NCI-H2029 (cell line): ENCODE results near the gene TEX38.
"Not testable (repeated sequence)": the region's sequence is repeated elsewhere in the genome, so short reads cannot be mapped to it uniquely, and the experiment has no call there.

Experiments used
- DNase-seq: peaks from one replicate; lab custom pipeline; 2025; lab: John Stamatoyannopoulos, UW

Gene TEX38

DNA sequence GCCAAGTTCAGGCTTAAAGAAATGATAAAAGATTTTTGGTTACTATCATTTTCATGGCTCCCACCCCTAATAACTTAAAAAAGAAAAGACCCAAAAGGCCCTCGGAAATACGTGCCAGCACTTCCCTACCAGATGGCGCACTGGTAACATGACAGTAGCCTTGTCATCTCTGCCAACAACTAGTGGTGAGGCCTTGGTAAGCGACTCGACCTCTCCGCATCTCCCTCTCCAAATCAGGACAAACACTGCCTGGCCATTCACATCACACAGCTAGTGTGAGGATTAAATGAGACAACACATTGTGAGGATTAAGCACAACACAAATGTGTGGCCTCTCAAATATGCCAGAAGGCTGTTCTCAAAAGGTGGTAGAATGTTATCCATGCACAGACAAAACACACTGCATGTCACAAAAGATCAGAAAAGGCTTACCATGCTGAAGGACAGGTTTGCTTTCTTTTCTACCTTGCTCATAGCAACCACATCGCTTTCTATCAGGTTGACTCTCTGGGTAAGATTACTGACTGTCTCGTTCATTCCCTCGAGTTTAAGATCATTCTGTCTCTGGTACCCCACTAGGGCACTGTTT is 16.4 kb downstream of the TEX38 start:
- DNase-seq, result peak; percentile 18

DNA sequence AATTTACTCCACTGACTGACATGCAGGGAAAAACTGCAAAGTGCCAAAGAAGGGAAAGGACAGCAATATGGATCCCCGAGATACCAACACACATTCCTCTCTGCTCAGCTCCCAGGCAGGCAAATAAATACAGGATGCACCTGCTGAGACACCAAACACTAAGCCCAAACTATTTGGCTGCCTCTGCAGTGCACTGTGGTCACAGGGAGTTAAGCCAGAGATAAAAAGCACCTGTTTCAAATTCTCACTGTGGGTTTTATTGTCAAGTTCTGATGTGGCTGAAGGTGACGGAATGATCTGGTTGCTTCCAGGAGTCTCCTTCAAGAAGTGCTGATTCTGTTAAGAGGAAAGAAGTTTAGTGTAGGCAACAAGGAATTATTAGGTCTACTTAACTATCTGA is 17.7 kb downstream of the TEX38 start:
- DNase-seq, result no peak

DNA sequence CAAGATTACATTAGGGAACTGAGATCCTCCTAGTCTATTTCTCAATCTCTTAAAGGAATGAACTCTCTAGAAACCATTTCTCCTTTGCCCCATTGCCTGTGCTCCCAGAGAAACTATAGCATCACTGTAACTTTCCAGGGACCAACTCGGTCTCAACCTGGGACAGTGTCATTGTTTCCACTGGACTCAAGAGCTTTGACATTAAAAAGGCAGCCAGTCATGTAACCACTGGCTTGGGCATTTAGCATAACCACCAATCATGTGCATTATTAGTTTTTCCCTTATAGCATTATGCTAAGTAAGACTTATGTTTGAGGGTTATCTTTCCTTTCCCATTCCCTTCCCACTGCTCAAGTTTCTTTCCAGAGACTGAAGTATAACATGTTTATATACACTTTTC is 18.2 kb downstream of the TEX38 start:
- DNase-seq, result no peak

DNA sequence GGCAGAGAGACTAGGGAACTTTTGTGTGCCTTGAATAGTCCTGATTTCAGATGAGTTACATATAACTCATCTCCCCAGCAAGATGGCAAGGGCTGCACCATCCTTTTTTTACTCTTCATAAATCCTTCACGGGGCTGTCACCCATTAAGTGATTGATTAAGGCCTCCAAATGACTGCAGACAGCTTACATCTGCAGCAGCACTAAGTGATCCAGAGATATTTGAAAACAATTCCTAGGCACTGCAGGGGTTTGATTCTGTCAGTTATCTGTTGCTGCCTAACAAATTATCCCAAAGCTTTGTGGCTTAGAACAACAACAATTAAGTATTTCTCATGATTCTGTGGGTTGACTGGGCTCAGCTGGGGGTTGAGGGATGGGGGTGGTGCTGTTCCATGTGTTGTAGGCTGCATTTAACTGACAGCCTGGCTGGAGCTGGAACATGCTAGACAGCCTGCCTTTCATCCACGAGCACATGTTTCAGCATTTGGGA is 19.3 kb downstream of the TEX38 start:
- no peak for DNase-seq

DNA sequence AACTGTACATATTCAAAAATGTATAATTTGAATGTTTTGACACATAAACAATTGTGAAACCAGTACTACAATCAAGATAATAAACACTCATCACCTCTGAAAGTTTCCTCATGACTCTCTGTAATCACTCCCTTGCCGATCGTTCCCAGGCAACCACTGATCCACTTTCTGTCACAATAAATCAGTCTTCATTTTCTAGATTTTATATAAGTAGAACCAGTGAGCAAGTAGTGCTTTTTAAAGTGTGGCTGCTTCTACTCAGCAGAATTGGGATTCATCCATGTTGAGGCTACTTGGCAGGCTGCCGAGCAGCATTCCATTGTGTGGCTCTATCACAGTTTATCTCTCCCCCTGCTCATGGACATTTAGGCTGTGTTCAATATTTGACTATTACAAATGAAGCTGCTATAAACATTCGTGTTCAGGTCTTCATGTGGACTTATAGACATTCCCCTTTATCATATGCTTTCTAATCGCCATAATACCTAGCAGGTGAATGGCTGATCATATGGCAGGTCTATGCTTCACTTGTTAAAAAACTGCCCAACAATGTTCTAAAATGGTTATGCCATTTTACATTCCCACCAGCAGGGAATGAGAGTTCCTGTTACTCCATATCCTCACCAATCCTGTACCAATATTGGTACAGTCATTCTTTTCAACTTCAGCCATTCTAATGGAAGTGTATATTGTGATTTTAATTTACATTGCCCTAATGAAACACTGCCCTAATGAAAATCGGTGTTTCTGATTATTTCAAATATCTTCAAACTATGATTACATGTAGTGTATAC is 20.5 kb downstream of the TEX38 start:
- DNase-seq, result no peak

DNA sequence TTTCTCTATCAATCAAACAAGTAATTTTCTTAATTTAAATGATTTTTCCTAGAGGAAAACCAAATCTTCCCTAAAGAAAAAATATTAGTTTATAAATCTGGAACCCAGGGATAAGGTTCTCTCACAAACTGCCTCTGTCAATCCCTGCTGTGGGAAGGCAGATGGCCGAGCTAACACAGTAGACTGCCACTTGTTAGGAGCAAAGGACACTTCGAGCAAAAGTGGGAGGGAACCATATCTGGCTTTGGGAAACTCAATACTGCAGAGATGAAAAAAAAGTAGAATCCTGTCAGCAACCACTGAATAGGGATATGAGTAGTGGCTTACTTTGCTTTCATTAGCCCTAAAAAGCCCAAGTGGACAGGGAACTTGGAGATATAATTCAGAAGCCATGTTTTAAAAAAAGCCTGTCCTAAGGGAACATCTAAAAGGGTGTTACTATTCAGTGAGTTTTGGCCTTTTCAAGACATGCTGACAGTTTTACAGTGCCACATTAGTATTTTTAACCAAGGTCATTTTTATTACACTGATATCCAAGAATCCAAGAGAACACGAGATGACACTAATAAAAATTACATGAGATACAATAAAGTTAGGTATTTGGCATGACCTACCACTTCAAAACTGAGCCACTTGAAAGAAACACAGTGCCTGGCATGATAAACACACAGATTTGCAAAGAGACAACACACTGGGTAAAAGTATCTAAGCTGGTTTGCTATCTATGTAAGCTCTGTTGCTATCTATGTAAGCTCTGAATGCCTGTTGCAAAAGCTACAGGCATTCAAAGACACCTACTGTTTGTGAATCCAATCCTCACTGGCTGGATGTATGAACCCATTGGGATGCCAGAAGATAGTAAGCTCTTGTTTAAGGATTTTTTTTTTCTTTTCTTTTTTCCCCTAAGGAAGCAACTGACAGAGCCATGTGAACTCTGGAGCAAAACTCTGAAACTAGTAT is 21.4 kb downstream of the TEX38 start:
- DNase-seq, result no peak

DNA sequence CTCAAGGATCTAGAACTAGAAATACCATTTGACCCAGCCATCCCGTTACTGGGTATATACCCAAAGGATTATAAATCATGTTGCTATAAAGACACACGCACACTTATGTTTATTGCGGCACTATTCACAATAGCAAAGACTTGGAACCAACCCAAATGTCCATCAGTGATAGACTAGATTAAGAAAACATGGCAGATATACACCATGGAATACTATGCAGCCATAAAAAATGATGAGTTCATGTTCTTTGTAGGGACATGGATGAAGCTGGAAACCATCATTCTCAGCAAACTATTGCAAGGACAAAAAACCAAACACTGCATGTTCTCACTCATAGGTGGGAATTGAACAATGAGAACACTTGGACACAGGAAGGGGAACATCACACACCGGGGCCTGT is 23.0 kb downstream of the TEX38 start:
- not testable (repeated sequence) for DNase-seq

DNA sequence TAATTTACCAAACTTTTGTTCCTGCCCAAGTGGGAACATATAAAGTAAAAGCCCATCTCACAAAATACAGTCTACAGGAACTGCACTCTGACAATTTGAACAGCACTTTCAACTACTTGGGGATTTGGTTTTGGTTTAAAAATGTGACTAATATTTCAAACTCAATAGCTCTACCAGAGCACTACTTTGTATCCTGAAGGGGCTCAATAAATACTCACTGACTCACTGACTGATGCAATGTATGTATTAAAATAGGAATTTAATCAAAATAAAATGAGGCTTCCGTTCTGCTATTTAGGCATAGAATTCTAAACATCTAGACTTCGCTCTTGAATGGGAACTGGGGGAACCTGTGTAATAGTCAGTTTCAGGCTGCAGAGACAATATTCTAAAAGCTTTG is 25.4 kb downstream of the TEX38 start:
- no peak for DNase-seq

DNA sequence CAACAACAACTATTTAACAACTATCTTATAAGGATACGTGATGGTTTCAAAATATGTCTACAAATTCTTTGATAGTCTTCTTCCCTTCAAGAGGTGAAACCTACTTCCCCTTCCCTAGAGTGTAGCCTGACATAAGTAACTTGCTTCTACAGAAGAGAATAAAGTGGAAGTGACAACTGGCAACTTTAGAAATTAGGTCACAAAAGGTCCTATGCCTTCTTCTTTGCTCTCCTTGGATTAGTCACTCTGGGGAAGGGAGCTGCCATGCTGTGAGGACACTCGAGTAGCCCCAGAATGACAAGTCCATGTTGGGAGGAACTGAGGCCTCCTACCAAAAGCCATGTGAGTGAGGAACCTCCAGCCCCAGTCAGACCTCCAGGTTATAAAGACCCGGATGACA is 28.0 kb downstream of the TEX38 start:
- DNase-seq, result no peak

DNA sequence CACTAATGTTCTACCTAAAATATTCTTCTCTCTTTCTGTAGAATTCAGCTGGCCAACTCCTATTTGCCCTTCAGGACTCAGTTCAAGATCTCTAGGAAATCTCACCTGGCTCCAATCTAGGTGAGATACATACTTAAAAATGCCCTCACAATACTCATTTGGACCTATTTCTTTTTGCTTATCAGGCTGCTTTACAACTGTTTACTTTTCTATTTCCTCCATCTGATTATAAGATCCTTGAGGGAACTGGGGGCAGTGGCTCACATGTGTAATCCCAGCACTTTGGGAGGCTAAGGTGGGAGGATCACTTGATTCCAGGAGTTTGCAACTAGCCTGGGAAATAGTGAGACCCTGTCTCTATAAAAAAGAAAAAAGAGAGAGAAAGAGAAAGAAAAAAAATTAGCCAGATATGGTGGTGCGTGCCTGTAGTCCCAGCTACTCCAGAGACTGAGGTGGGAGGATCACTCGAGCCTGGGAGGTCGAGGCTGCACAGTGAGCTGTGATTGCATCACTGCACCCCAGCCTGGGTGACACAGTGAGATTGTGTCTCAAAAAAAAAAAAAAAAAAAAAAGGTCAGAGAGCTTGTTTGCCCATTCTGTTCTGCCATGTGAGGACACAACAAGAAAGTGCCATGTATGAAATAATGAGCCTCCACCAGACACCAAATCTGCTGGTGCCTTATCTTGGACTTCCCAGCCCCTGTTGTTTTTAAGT is 32.4 kb downstream of the TEX38 start:
- no peak for DNase-seq

DNA sequence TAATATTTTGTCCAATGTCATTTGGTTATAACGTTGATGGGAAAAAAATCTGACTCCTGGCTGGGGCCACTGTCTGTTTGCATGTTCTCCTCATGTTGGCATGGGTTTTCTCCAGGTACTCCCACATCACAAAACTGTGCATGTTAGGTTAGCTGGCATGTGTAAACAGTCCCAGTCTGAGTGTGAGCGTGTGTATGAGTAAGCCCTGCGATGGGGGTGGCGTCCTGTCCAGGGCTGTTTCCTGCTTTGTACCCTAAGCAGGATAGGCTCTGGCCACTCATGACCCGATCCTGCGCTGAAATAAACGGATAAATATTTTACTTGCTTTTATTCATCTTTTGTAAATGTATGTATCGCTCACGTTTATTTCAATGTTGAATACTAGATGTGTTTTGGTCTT is 33.8 kb downstream of the TEX38 start:
- DNase-seq, result no peak

DNA sequence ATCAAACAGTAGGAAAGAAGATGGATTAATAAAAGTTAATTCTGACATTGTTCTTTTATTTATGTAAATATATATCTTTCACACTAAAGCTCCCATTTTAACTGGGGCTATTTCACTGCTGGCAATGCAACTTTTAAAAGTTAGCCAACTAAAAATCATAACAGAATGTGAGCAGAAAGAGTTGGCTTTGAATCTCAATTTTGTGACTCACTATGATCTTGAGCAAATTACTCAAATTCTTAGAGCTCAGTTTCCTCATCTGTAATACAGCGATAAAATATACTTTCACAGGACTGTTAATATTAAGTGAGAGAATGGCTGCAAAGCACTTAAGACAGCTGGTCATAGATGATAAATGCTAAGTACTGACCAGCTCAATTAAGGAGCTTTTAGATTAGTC is 36.5 kb downstream of the TEX38 start:
- DNase-seq, result no peak

DNA sequence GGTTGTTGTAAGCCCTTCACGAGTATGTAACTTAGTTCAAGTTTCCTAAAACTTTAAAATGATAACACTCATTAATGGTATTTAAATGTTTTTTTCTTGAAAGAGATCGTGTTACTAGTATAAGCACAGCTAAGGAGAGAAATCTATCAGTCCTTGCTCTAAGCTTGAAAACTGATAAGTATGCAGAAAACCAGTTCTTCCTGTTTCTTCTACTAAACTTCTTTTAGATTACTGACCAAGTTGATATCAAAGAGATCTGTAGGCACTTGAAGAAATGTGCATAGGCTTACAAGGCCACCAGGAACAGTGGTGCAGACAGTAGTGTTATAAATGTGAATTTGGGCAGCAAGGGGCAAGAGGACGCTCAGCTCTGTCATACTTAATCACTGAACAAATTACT is 43.3 kb downstream of the TEX38 start:
- DNase-seq, result no peak

DNA sequence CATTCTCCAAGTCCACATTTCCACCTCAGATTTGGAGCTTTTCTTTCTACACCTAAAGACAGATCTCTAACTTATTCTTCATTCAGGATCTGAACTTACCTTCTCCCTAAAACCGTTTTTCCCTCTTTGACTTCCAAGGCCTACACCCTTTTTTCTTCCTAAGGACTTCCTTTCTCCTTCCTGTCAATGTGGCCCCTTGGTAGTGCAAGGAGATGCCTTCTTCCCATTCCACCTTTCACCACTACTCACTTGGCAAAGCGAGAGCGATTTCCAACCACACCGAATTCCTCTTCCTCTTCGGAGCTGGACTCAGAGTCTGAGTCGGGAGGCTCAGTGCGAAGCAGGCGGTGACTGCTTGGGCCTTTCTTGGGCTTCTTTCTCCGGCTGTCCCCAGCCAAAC is 46.0 kb downstream of the TEX38 start:
- DNase-seq, result no peak

DNA sequence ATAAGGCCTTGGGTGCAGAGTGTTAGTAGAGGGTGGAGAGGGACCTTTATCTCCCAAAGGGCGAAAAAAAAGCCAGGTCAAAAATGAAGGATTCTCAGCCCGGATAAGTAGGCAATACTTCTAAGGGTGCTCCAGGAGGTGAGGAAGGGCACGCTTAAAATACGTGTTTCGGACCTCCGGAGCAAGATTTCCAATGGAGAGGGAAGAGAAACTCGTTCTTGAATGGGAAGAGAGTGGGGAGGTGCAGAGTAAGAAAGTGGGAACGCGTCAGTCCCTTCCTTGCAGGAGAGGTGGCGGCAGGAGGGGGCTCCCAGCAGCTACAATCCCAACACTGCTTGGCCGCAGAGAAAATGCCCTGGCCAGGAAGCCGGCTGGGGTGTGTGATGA is 46.7 kb downstream of the TEX38 start:
- no peak for DNase-seq

DNA sequence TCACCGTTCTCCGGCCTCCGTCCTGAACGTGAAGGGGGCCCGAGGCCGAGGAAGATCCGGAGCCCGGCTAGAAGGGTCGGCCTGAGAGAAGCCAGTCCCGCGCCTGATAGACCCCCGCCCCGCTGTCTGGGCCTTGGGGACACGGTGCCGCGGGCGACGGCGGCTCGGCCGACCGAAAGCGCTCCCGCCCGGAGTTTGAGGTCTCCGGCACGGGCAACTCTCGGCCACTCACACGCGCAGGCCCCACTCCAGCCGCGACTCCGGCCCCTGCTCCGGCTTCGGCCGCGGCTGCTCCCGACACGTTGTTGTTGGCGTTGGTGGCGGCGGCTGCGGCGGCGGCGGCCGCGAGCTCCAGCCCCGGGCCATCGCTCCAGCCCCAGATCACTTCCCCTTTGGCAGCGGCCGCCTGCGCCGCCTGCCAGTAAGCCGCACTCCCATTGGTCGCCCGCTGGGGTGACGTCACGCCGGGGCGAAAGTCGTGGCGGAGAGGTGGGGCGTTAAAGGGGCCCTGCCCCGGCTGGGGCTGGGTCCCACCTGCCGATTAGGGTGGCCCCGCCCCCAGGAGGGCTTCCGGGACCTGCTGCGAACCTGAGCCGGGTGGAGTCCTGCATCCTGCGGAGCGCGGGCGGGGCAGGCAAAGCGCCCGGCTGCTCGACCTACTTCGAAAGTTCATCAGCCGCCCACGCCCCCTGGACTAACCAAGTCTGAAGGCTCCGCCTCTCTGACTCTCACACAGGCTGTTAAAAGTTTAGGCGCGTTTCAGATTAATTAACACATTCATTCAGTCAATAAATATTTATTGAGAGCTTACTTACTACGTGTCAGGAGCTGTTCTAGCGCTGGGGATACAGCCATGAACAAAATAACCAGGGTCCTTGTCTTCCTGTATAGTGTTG is 47.3 kb downstream of the TEX38 start, which contains the start of gene EFCAB14:
TSS of gene EFCAB14 (minus strand) at position 388 of the 896 bp plus-strand sequence. CDS start 1,027 bp downstream, outside the sequence.
- DNase-seq, result peak; percentile 99

DNA sequence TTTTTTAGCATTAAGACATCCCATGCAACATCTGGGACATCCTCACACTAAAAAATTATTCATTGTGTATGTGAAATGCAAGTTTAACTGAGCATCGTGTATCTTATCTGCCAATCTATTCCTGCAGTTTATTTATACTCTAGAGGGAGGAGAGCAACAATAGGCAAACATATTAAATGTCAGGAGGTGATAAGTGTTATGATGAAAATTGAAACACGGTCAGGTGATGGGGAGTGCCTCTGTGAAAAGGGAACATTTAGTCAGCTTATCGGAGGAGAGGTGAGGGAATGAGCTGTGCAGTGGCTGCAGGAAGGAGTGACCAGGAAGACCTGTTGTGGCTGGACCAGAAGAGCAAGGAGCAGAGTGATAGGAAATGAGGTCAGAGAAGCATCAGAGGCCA is 48.0 kb downstream of the TEX38 start:
- DNase-seq, result peak; percentile 92

DNA sequence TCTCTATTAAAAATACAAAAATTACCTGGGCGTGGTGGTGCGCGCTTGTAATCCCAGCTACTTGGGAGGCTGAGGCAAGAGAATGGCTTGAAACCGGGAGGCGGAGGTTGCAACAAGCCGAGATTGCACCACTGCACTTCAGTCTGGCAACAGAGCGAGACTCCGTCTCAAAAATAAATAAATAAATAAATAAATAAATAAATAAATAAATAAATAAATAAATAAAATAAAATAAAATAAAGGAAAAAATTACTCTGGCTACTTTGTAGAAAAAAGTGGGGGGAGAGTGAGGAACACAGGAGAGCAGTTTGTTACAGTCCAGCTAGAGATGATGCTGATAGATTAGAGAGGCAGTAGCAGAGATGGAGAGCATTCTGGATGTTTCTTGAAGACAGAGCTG is 48.7 kb downstream of the TEX38 start:
- DNase-seq, result not testable (repeated sequence)

DNA sequence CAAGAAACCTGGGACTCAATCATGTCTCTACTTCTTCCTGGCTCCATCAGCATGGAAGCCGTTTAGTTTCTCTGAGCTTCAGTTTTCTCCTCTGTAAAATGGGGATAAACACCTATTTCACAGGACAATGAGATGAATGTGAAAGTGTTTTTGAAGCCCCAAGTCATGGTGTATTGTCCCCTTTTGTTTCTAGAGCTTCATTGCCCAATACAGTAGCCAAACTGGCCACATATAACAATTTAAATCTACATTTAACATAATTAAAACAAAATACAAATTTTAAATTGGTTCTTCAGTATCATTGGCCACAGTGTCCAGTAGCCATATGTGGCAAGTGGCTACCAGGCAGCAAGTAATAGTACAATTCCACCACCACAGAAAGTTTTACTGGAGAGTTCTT is 49.5 kb downstream of the TEX38 start:
- no peak for DNase-seq

DNA sequence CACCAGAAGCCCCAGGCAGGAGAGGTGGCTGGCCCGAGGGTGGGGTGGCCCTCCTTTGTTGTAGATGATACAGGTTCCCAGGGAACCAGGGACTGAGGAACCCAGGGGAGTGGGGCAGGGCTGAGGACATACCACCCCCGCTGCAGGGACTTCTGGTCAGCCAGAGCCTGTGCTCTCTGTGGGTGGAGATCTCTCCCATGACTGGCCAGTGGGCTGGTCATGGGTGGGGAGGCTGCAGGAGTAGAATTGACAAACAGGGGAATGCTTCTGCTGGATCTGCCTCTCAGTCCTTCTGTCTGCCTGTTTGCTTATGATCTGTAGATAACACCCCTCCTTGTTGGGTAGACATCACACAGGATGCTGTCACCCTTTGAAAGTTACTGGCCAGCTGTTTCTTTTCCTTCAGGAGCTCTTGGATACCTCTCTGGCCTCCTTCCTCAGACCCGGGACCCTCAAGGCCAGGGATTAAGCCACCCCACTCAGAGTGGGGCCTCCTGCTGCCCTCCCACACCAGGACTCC is 50.1 kb downstream of the TEX38 start:
- no peak for DNase-seq
